ENCODE measurements around the gene ISG15. TPM values are rescaled to one million over a fixed set of nuclear protein-coding genes. Genes with fewer than 3 reads are reported as not detected.

ISG15 gene
- total and polyA plus RNA-seq, 2 of the 13 experiments (the other 11 are each of a cell fraction or from before 2014, with no cell fraction given) = 42.1 to 54.9 TPM

DNA sequence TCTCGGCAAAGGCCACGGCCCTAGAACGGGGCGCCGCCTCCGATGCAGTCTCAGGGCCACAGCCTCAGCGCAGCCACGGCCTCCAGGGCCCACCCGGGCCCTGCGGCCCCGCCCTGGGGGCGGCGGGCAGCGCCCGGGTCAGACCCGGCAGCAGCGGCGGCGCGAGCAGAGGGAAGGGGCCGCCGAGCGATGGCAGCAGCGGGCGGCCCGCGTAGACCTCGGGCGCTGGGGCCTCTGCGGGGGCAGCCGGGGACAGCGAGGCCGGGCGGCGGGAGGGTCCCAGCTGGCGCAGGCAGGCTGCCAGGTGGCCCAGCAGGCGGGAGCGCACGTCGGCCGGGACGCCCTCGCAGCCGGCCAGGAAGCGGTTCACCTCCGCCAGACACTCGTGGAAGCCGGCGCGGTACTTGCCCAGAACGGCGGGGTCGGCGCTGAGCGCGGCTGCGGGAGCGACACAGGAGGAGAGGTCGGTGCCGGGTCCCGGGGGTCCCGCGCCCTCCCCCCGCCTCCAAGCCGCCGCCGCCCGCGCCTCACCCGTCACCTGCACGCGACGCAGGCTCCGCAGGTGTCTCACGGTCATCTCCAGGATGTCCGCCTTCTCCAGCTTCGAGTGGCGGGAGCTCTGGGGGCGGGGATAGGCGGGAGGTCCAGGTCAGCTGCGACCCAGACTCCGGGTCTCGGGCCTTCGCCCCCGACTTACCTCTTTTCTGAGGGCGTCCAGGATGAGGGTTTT, 14.1 kb upstream of the ISG15 start (continued):
- TF ChIP-seq, protein P1, sequence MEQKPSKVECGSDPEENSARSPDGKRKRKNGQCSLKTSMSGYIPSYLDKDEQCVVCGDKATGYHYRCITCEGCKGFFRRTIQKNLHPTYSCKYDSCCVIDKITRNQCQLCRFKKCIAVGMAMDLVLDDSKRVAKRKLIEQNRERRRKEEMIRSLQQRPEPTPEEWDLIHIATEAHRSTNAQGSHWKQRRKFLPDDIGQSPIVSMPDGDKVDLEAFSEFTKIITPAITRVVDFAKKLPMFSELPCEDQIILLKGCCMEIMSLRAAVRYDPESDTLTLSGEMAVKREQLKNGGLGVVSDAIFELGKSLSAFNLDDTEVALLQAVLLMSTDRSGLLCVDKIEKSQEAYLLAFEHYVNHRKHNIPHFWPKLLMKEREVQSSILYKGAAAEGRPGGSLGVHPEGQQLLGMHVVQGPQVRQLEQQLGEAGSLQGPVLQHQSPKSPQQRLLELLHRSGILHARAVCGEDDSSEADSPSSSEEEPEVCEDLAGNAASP (CRISPR knock-in tag; IDR thresholded peaks at IDR 0.05; ENCODE audit: borderline replicate concordance) = peak; percentile 39; the same call in 1 of the 2 replicates
- TF ChIP-seq, protein P2, sequence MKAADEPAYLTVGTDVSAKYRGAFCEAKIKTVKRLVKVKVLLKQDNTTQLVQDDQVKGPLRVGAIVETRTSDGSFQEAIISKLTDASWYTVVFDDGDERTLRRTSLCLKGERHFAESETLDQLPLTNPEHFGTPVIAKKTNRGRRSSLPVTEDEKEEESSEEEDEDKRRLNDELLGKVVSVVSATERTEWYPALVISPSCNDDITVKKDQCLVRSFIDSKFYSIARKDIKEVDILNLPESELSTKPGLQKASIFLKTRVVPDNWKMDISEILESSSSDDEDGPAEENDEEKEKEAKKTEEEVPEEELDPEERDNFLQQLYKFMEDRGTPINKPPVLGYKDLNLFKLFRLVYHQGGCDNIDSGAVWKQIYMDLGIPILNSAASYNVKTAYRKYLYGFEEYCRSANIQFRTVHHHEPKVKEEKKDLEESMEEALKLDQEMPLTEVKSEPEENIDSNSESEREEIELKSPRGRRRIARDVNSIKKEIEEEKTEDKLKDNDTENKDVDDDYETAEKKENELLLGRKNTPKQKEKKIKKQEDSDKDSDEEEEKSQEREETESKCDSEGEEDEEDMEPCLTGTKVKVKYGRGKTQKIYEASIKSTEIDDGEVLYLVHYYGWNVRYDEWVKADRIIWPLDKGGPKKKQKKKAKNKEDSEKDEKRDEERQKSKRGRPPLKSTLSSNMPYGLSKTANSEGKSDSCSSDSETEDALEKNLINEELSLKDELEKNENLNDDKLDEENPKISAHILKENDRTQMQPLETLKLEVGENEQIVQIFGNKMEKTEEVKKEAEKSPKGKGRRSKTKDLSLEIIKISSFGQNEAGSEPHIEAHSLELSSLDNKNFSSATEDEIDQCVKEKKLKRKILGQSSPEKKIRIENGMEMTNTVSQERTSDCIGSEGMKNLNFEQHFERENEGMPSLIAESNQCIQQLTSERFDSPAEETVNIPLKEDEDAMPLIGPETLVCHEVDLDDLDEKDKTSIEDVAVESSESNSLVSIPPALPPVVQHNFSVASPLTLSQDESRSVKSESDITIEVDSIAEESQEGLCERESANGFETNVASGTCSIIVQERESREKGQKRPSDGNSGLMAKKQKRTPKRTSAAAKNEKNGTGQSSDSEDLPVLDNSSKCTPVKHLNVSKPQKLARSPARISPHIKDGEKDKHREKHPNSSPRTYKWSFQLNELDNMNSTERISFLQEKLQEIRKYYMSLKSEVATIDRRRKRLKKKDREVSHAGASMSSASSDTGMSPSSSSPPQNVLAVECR (CRISPR knock-in tag; IDR thresholded peaks at IDR 0.05; ENCODE audit: borderline replicate concordance) = peak; percentile 53; the same call in 1 of the 2 replicates
- TF ChIP-seq TIGD3 (CRISPR knock-in tag; IDR thresholded peaks at IDR 0.05; ENCODE audit: borderline replicate concordance) = no peak
- peak; percentile 19; the same call in 1 of the 2 replicates for TF ChIP-seq HOXA9 (CRISPR knock-in tag; IDR thresholded peaks at IDR 0.05; ENCODE audit: borderline replicate concordance)
- TF ChIP-seq ZNF724P (CRISPR knock-in tag; IDR thresholded peaks at IDR 0.05; ENCODE audit: borderline replicate concordance) = peak; percentile 51; the same call in 1 of the 2 replicates
- TF ChIP-seq RAD21 (CRISPR knock-in tag; IDR thresholded peaks at IDR 0.05) = peak; percentile 52
- no peak for TF ChIP-seq FOXK1 (CRISPR knock-in tag; IDR thresholded peaks at IDR 0.05; ENCODE audit: borderline replicate concordance, low read depth)
- no peak for TF ChIP-seq BCLAF1 (IDR thresholded peaks at IDR 0.05)
- no peak for TF ChIP-seq SIN3A (IDR thresholded peaks at IDR 0.05; ENCODE audit: borderline replicate concordance, low read depth, low read length)
- TF ChIP-seq ATF1 (CRISPR knock-in tag; IDR thresholded peaks at IDR 0.05) = no peak
- 0 out of 2 replicates have a peak, but pooled peaks have one; percentile 14 for TF ChIP-seq ESRRA (CRISPR knock-in tag; IDR thresholded peaks at IDR 0.05; ENCODE audit: low read depth)
- TF ChIP-seq ZFP82 (CRISPR knock-in tag; IDR thresholded peaks at IDR 0.05; ENCODE audit: borderline replicate concordance) = peak; percentile 14; the same call in 1 of the 2 replicates
- TF ChIP-seq RBFOX2 (IDR thresholded peaks at IDR 0.05; ENCODE audit: low read depth, low read length) = peak; percentile 12; the same call in 1 of the 2 replicates
- no peak for TF ChIP-seq ZNF616 (CRISPR knock-in tag; IDR thresholded peaks at IDR 0.05; ENCODE audit: low read depth)
- TF ChIP-seq ZNF747 (CRISPR knock-in tag; IDR thresholded peaks at IDR 0.05; ENCODE audit: borderline replicate concordance) = no peak
- no peak for TF ChIP-seq ZSCAN30 (CRISPR knock-in tag; IDR thresholded peaks at IDR 0.05)
- no peak for TF ChIP-seq IKZF4 (CRISPR knock-in tag; IDR thresholded peaks at IDR 0.05; ENCODE audit: borderline replicate concordance, low read depth, not compliant biosample characterization)
- peak; percentile 18 for TF ChIP-seq TOPORS (CRISPR knock-in tag; IDR thresholded peaks at IDR 0.05)
- 0 out of 2 replicates have a peak, but pooled peaks have one; percentile 34 for TF ChIP-seq ZNF572 (CRISPR knock-in tag; IDR thresholded peaks at IDR 0.05)

Data from HepG2 (cell line).